Bronchial epithelial cell (primary cell): ENCODE measurements around the gene DCLK2. TPM values are rescaled to one million over a fixed set of nuclear protein-coding genes. Genes with fewer than 3 reads are reported as not detected.

Experiments used
- DNase-seq: peaks from one replicate; pipeline ENCODE4 v3.0.0-alpha.2; 2010; ENCODE audit warnings: low read depth
- FAIRE-seq: peaks from 2 replicates; lab custom pipeline; 2011; peaks lifted over from hg19 to GRCh38; lab: Jason Lieb, UNC
- H3K27me3 ChIP-seq: 2 replicates; pipeline ENCODE4 v1.5.1; 2011; ENCODE audit warnings: low read length; ENCODE audit not compliant: control insufficient read depth, insufficient read depth
- H3K36me3 ChIP-seq: 2 replicates; pipeline ENCODE4 v1.5.1; 2011; ENCODE audit warnings: low read length; ENCODE audit not compliant: control insufficient read depth, insufficient read depth
- H3K4me3 ChIP-seq: 2 replicates; pipeline ENCODE4 v1.5.1; 2011; ENCODE audit warnings: mild to moderate bottlenecking, low read depth, low read length, control low read depth
- CTCF ChIP-seq: IDR thresholded peaks from 2 replicates; pipeline ENCODE4 v1.5.1; 2011; ENCODE audit warnings: mild to moderate bottlenecking, moderate library complexity, low read length, control low read depth, inconsistent platforms; ENCODE audit not compliant: insufficient read depth, severe bottlenecking
- total RNA-seq: library from RNA; depleted of rRNA; stranded (reverse); fragments of >200 nt; gene quantifications from 2 replicates; pipeline ENCODE4 v1.2.1, GENCODE V29; 2014

The DCLK2 gene
- total RNA-seq, 1 donor from 2014 or later, result not detected

- no peak for FAIRE-seq
- DNase-seq, result no peak
- H3K4me3 ChIP-seq, result no peak overlapping the region
- H3K36me3 ChIP-seq, result no peaks in the 10 kb centered on the region
- H3K27me3 ChIP-seq, result no peaks in the 10 kb centered on the region
- no peak for TF ChIP-seq CTCF
Measured at GRCh38 chr4:150061086-150061776, 17.0 kb upstream of the DCLK2 start.

GRCh38 chr4:150063128-150063527 is 15.1 kb upstream of the DCLK2 start:
- H3K36me3 ChIP-seq, result no peaks in the 10 kb centered on the region
- FAIRE-seq (no peak), DNase-seq (no peak)
- no peak overlapping the region for H3K4me3 ChIP-seq
- no peak for TF ChIP-seq CTCF
- no peaks in the 10 kb centered on the region for H3K27me3 ChIP-seq

GRCh38 chr4:150065740-150066139 is 12.5 kb upstream of the DCLK2 start:
- TF ChIP-seq CTCF, result no peak
- Histone ChIP-seq H3K27me3 (no peaks in the 10 kb centered on the region), H3K36me3 (no peaks in the 10 kb centered on the region), H3K4me3 (no peak overlapping the region)
- no peak for DNase-seq
- FAIRE-seq, result no peak

- Histone ChIP-seq H3K27me3 (no peaks in the 10 kb centered on the region), H3K4me3 (no peak overlapping the region), H3K36me3 (no peaks in the 10 kb centered on the region)
- no peak for FAIRE-seq
- DNase-seq, result no peak
- no peak for TF ChIP-seq CTCF
Measured at GRCh38 chr4:150067859-150068258, 10.4 kb upstream of the DCLK2 start.

- TF ChIP-seq CTCF, result no peak
- H3K36me3 ChIP-seq, result no peaks in the 10 kb centered on the region
- H3K27me3 ChIP-seq, result no peaks in the 10 kb centered on the region
- no peak for FAIRE-seq
- H3K4me3 ChIP-seq, result no peak overlapping the region
- DNase-seq, result no peak
Measured at GRCh38 chr4:150068300-150068960, 9.8 kb upstream of the DCLK2 start.
